ENCODE data around the gene LTB4R. TPM values are rescaled to one million over a fixed set of nuclear protein-coding genes. Genes with fewer than 3 reads are reported as not detected.

Gene LTB4R
- total and polyA plus RNA-seq, 8 donors: 5.3 to 26.1 (median 6.5) TPM

DNA sequence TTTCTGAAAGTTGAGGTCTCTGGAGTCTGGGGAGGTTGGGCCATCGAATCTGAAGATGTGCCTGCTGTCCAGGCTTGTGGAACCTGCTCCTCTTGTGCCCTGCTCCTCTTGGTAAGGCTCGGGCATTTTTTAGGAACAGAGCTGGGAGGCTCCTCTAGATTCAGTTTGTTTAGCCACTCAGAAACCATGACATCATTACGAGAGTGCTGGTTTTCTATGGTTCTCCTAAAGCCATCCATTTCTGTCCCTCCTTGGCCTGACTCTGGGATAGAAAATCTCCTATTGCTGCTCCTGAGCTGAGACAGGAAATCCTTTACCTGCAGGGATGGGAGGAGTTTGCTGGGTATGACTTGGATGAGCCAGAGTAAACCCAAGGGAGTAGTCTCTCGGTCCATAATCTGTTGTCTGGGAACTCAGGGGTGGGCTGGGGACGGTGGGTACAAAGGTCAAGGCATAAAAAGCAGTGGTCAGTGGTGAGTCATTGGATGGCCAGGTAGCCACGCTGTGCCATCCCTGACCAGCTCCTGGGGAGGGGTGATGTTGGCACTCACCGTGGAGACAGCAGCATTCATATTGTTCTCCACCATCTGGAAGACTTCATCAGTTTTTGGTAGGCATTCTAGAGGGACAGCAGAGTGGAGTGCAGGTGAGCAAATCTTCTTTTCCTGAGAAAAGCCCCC lies 26.0 kb downstream of the LTB4R start:
- TF ChIP-seq, protein P1, sequence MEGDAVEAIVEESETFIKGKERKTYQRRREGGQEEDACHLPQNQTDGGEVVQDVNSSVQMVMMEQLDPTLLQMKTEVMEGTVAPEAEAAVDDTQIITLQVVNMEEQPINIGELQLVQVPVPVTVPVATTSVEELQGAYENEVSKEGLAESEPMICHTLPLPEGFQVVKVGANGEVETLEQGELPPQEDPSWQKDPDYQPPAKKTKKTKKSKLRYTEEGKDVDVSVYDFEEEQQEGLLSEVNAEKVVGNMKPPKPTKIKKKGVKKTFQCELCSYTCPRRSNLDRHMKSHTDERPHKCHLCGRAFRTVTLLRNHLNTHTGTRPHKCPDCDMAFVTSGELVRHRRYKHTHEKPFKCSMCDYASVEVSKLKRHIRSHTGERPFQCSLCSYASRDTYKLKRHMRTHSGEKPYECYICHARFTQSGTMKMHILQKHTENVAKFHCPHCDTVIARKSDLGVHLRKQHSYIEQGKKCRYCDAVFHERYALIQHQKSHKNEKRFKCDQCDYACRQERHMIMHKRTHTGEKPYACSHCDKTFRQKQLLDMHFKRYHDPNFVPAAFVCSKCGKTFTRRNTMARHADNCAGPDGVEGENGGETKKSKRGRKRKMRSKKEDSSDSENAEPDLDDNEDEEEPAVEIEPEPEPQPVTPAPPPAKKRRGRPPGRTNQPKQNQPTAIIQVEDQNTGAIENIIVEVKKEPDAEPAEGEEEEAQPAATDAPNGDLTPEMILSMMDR (IDR thresholded peaks at IDR 0.05): no peak
- Histone ChIP-seq H3K4me1 (peaks cover 30 to 73% of the 10 kb centered on the region in 2 donors), H3K4me3 (no peak overlapping the region), H3K27me3 (peaks cover 9 to 27% of the 10 kb centered on the region in 2 donors), H3K27ac (no peak overlapping the region), H3K9me3 (no peaks in the 10 kb centered on the region), H3K36me3 (peaks cover 0 to 32% of the 10 kb centered on the region in 2 donors)
- intact Hi-C loops (cut with DNase I): loop anchor here (10.0 kb wide), 2 partner anchors 98 to 338 kb away; no protein-coding TSS in a partner anchor
- ATAC-seq (no peak), DNase-seq (no peak)

DNA sequence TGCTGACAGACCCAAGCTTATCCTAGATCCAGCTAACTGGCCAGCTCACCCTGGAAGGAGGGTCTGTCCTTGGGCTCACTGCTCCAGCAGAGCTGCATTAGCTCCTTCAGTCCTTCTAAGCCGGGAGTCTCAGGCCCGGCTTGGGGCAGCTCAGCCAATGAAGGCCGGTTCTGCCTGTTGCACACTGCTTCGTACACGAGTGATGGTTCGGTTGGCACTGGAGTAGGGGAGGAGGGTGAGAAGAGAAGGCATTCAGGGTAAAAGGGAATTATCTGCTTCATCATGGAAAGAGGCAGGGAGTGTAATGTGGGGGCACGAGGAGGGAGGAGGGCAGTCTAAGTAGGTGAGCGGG lies 26.5 kb downstream of the LTB4R start:
- ATAC-seq (no peak), DNase-seq (no peak)
- peaks cover 25 to 68% of the 10 kb centered on the region in 2 donors for H3K4me1 ChIP-seq
- H3K9me3 ChIP-seq: no peaks in the 10 kb centered on the region
- intact Hi-C loops (cut with DNase I): loop anchor here (10.0 kb wide), 2 partner anchors 97 to 337 kb away; no protein-coding TSS in a partner anchor
- no peak overlapping the region for H3K4me3 ChIP-seq
- TF ChIP-seq, protein P1 (IDR thresholded peaks at IDR 0.05): no peak
- peaks cover 9 to 22% of the 10 kb centered on the region in 2 donors for H3K27me3 ChIP-seq
- no peak overlapping the region for H3K27ac ChIP-seq
- H3K36me3 ChIP-seq: peaks cover 0 to 32% of the 10 kb centered on the region in 2 donors

DNA sequence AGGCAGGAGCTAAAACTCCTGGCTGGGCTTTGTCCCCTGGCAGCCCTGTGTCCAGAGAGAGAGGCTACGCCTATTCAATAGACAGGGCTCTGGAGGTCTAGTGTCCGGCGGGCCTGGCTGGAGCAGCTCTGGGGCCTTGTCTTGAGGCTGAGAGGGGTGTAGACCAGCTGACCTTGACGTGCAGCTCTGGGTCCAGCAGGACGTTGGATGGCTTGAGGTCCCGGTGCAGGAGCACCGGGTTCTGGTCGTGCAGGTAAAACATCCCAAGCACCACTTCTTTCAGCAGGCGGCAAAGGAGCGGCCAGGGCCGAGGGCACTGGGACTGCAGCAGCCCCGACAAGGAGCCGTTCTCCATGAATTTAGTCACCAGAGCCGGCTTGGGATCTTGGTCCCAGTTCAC lies 27.5 kb downstream of the LTB4R start:
- intact Hi-C loops (cut with DNase I): loop anchor here (10.0 kb wide), 2 partner anchors 96 to 336 kb away; no protein-coding TSS in a partner anchor
- Histone ChIP-seq H3K9me3 (no peaks in the 10 kb centered on the region), H3K27ac (peak overlapping the region in 1 of 2 donors; percentile 85), H3K27me3 (peaks cover 9 to 20% of the 10 kb centered on the region in 2 donors), H3K36me3 (peaks cover 0 to 32% of the 10 kb centered on the region in 2 donors), H3K4me3 (peak overlapping the region; percentile 59 to 65), H3K4me1 (peaks cover 16 to 58% of the 10 kb centered on the region in 2 donors)
- DNase-seq (peak in 1 of 4 donors; percentile 47), ATAC-seq (no peak)
- TF ChIP-seq, protein P1 (IDR thresholded peaks at IDR 0.05): no peak

DNA sequence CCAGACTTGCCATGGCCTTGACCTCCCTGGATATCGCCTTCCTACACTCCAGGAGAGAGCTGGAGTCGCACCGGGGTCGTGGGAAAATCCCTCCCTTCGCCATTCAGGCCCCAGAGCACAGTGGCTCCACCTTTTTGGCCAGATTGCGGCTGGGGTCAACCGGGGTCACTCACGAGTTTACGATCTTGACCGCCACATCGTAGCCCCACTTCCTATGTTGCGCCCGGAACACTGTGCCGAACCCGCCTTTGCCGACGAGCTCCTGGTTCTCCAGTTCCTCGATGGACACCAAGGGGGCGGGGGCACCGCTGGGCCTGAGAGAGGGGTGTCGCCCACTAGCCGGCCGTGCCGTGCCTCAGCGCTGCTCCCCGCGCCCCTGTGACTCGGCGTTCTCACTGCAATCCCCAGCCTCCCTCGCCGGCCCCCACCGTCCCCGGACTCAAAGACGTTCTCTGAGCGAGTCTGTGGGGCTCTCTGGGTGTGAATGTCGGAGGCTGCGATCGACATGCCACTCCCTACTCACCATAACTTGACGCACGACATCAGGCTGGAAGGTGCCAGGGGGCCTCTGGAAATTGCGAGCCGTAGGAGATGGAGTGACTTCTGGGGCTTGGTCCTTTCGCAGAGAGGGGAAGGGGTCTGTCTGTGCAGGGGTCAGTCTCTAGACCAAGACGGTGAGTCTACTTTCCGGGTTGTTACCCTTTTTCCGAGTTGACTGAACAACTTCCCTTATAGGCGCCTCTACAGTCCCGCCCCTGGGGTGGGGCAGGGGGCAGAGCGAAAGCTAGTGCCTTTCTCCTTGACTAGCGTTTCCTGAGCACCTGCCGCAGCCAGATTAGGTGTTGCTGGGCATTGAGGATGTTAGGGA lies 28.2 kb downstream of the LTB4R start, which contains the start of gene RIPK3:
TSS of gene RIPK3 (minus strand) at position 708 of the 868 bp plus-strand sequence. CDS start at position 543, 165 bp downstream.
- intact Hi-C loops (cut with DNase I): loop anchor here (10.0 kb wide), 2 partner anchors 95 to 335 kb away; no protein-coding TSS in a partner anchor
- H3K27ac ChIP-seq: peak within 1 kb of the TSS; percentile 29 to 85
- H3K4me3 ChIP-seq: peak within 1 kb of the TSS; percentile 59 to 65
- H3K27me3 ChIP-seq: peaks cover 7 to 13% of the 10 kb centered on the region in 2 donors
- H3K36me3 ChIP-seq: peaks cover 0 to 32% of the 10 kb centered on the region in 2 donors
- H3K9me3 ChIP-seq: no peaks in the 10 kb centered on the region
- peak in 2 of 4 donors; percentile 79 to 94 for DNase-seq
- ATAC-seq: peak; percentile 94
- TF ChIP-seq, protein P1 (IDR thresholded peaks at IDR 0.05): no peak
- H3K4me1 ChIP-seq: peaks cover 9 to 51% of the 10 kb centered on the region in 2 donors

Data from left lung (tissue), 10 donors.